HG03439 (cell line): ENCODE data around the gene TDRD7.

Source experiments
- ATAC-seq: cut with Tn5 transposase; IDR thresholded peaks from one replicate; pipeline ENCODE4 v1.9.1; 2021; ENCODE audit warnings: mild to moderate bottlenecking, moderate library complexity; ENCODE audit not compliant: unreplicated experiment

The TDRD7 gene

GRCh38 chr9:97504381-97505216, 92.7 kb downstream of the TDRD7 start:
- no peak for ATAC-seq

GRCh38 chr9:97505845-97506244, 93.9 kb downstream of the TDRD7 start:
- no peak for ATAC-seq

- no peak for ATAC-seq
Measured at GRCh38 chr9:97506306-97506705, 94.4 kb downstream of the TDRD7 start.

- ATAC-seq: no peak
Measured at GRCh38 chr9:97506787-97507186, 94.9 kb downstream of the TDRD7 start.

- ATAC-seq: no peak
Measured at GRCh38 chr9:97507428-97507984, 95.6 kb downstream of the TDRD7 start.

GRCh38 chr9:97508852-97509251, 97.0 kb downstream of the TDRD7 start:
- ATAC-seq: no peak

GRCh38 chr9:97510797-97511654, 99.1 kb downstream of the TDRD7 start:
- peak; percentile 68 for ATAC-seq

- ATAC-seq: peak; percentile 16
Measured at GRCh38 chr9:97511655-97512427, 99.9 kb downstream of the TDRD7 start.

- ATAC-seq: no peak
Measured at GRCh38 chr9:97512966-97513560, 101.2 kb downstream of the TDRD7 start.

- ATAC-seq: no peak
Measured at GRCh38 chr9:97514531-97514930, 102.6 kb downstream of the TDRD7 start.

- no peak for ATAC-seq
Measured at GRCh38 chr9:97515662-97516061, 103.8 kb downstream of the TDRD7 start.

GRCh38 chr9:97516111-97516510, 104.2 kb downstream of the TDRD7 start:
- ATAC-seq: no peak

- ATAC-seq: no peak
Measured at GRCh38 chr9:97517331-97518089, 105.6 kb downstream of the TDRD7 start.

GRCh38 chr9:97518166-97518908, 106.4 kb downstream of the TDRD7 start:
- ATAC-seq: no peak

GRCh38 chr9:97518909-97519307, 107.0 kb downstream of the TDRD7 start:
- no peak for ATAC-seq

GRCh38 chr9:97519441-97519970, 107.6 kb downstream of the TDRD7 start:
- ATAC-seq: no peak

GRCh38 chr9:97521576-97522333, 109.9 kb downstream of the TDRD7 start:
- ATAC-seq: no peak

GRCh38 chr9:97524424-97524823, 112.5 kb downstream of the TDRD7 start:
- no peak for ATAC-seq
